OCI-M2 (cell line): ENCODE results near the gene JAKMIP2.

Experiments used
- DNase-seq: peaks from one replicate; lab custom pipeline; 2025; ENCODE audit not compliant: unreplicated experiment; lab: John Stamatoyannopoulos, UW

Gene JAKMIP2

GRCh38 chr5:147704544-147704943 lies 78.0 kb downstream of the JAKMIP2 start:
- DNase-seq, result no peak

DNA sequence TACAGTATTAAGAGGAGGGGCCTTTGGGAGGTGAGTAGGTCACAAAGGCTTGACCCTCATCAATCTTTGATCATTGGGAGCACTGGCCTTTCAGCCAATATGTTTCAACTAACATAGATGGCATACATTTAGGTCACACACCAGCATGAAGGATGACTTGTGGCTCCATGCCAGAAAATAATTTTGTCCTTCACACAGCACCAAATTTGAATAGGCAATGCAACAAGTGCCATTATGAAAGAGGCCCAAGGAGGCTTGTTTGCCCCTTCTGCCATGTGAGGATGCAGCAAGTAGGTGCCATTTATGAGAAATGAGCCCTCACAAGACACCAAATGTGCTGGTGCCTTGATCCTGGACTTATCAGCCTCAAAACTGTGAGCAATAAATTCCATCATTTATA lies 81.1 kb downstream of the JAKMIP2 start:
- no peak for DNase-seq

- DNase-seq, result no peak
Observed at GRCh38 chr5:147699496-147700088, 82.9 kb downstream of the JAKMIP2 start.

GRCh38 chr5:147697380-147697779 lies 85.1 kb downstream of the JAKMIP2 start:
- no peak for DNase-seq

GRCh38 chr5:147694772-147695171 lies 87.8 kb downstream of the JAKMIP2 start:
- DNase-seq, result no peak

DNA sequence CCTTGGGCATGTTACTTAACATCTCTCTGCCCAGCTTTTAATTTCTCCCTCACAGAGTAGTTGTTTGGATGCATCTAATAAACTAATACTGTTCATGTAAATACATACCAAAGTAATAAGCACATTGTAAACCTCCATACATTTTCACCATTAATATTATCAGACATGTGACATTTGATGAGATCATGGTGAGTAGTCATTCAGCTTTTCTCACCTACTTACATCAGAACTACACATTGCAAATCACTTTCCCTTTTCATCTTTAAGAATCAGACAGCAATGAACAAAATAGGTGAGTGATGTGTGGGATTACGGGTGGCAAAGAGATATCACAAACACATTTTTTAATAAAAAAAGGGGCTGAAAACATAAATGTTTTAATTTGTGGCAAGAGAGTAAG lies 89.3 kb downstream of the JAKMIP2 start:
- DNase-seq, result no peak

DNA sequence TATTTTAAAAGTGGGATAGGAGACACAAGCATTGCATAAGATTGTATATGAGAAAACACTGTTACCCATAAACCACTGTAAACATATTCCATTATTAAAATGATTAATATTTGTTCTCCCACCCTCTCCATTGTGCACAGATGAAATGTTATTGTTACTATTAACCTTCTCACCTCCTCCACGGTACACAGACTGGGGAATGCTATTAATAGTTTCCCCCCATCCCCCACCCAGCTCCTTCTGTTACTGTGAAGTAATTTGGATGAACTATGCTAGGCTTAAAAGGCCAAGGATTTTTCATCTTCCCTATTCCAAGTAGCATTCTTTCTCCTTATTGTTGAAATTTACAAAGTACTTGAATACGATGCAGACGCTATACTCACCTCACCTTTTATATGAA lies 91.4 kb downstream of the JAKMIP2 start:
- DNase-seq, result no peak

DNA sequence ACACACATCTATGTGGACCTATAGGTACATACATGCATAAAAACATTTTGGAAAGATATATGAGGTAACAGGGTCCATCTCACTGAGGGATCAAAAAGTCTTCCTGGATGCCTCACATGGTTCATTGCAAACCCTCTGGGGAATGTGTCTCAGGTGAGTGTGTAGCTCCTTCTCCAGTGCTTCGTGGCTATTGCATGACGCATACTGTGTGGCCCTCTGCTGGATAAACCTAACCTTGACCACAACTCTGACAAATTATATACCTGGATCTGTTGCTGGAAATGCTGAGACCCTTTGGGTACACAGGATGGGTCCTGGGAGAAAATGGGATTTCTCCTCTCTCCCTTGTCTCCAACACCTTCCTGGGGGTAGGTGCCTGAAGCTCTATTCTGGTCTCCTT lies 91.9 kb downstream of the JAKMIP2 start:
- DNase-seq, result no peak

DNA sequence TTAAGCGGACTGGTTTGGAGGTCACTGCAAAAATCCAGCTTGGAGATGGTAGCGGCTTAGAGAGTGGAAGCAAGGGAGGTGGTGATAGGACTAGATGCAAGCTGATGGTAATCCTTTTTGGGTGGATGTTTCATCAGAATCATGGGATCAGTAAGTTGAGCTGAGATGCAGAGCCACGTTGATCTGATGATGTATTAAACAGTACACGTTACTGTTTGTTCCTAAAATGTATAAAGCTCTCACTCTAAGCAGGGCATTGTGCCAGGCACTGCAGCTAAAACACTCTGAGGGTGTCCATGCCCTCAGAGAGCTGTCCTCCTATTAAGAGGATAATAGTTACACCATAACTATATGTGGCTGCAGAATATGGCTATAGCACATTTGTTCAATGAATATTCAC lies 93.1 kb downstream of the JAKMIP2 start:
- no peak for DNase-seq

DNA sequence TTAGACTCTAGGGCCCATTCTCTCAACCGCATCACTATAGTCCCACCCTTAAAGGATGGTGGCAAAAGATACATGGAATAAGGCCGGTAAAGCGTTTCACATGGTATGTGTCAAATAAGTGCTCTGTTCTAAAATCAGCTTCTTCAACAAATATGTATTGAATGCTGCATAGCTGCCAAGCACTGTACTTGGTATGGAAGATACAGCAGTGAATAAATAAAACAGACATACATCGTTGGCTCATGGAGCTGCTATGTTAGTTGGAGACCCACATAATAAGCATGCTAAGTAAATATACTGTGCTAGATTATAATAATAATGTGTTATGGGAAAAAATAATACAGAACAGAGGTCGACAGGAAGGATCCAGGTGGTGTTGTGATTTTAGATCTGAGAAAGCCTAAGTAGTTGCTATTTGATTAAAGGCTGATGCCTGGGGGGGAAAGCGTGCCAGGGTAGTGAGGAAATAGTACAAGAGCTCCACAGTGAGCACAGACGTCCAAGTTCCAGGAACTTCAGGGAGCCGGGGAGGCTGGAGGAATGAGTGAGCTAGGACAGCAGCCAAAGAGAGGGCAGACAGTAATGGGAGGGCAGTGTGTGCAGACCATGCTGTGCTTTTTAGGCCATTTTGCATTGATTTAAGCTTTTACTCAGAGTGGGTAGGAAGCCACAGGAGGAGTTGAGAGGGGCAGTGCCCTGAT lies 93.7 kb downstream of the JAKMIP2 start:
- no peak for DNase-seq

DNA sequence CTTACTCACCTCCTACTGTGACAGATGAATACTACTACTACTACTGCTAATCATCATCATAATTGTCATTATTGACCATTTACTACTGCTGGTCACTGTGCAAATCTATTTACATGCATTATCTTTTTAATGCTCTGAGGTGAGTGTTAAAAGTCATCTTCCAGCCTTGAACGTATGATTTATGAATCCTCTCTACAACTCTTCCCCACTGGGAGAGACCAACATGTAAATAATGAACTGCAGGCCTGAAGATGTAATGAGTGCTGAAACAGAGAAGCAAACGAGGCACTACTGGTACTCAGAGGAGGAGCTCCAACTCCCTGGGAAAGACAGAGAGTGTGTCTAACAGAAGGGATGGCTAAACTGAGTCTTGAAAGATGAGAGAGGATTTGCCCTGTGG lies 95.4 kb downstream of the JAKMIP2 start:
- no peak for DNase-seq

DNA sequence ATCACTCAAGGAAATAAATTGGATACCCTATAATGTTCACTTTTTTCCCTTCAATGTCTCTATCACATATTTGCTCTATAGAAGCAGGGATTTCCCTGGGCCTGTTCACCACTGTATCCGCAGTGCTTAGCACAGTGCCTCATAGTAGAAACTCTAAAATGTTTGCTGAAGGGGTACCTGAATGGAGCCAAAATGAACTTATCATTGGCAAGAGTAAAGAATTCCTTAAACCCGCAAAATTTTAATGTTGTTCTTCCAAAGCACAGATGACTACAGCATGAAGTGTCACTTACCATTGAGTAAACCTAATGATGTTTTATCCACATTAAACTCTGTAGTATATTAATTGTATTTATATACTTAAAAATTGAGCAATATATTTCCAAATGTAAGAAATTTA lies 96.1 kb downstream of the JAKMIP2 start:
- DNase-seq, result no peak

- DNase-seq, result no peak
Observed at GRCh38 chr5:147685993-147686392, 96.5 kb downstream of the JAKMIP2 start.

DNA sequence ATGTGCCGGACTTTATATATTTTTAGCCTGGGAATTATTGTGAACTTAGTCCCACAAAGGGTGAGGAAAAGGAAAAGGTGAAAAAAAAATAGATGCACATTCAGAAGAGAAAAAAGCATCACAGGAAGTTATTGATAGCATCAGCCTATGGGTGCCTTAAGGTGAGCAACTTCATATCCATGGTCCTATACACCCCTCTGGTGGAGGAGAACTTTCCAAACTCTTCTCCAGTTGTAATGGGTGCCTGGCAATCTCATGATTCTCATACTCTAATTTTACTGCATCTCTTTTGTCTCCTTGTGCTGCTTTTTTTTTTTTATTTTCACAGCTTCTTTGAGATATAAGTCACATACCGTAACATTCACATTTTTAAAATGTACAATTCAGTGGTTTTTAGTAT lies 107.4 kb downstream of the JAKMIP2 start:
- no peak for DNase-seq

DNA sequence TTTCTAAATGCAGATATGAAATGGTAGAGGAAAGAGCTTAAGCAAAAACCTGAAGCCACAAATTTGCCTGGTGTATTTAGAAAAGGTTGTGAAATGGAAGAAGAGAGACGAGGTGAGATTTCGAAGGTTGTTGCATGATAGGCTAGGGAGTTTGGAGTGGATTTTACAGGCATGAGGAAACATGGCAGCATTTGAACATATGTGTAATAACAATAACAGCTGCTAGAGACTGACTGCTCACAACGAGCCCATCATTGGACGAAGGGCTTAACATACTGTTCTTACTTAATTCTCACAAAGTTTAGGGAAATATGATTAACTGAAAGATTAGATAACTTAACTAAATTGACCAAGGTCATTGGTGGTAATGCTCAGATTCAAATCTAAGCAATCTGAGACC lies 108.1 kb downstream of the JAKMIP2 start:
- DNase-seq, result no peak

DNA sequence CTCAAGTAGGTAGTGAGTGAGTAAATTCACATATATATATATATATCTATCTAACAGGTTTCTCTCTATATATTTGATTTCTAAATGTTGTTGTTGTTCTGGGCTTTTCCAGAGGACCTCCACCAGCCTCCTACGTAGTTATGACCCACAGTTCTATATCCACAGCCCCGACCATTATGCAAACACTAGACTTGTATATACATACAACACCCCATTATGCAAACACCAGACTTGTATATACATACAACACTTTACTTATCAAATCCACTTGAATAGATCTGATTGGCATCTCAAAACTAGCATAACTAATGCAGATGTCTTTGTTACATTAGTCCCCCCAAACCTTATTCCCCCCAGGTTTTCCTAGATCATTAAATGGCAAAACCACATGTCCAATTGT lies 108.7 kb downstream of the JAKMIP2 start:
- no peak for DNase-seq

DNA sequence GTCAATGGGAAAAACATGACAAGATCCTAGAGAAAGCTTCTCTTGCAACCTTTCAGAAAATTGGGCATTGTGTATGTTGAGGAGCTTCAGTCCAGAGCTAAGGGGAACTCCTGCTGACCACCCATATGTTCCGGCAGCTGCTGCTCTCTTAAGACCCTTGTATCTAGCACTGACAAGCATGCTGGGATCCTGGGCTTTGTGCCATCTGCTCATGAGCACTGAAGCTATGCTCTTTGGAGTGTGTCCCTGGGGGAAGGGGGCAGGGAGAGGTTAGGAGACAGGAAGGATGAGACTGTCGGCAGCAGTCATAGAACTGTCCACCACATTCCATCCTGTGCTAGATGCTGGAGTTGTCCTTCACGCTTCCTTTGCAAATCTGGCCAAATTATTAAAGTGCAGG lies 109.3 kb downstream of the JAKMIP2 start:
- no peak for DNase-seq

DNA sequence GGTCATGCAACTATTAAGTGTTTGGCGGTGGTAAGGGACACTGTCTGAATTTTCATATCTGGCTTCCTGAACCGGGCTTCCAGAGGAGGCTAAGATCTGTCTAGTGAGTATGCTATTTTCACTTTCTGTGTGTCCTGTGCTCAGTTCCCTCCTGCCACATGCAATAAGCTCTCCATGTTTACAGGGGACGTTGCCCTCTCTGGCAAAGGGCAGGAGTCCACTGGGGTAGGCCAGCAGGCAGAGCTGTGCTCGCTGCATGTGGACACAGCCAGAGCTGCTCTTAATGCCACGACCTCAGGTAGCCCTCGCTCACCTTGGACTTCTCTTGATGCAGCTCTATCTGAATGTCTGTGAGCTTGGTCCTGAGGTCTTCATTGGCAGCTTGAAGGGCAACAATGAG lies 111.2 kb downstream of the JAKMIP2 start:
- DNase-seq, result no peak

DNA sequence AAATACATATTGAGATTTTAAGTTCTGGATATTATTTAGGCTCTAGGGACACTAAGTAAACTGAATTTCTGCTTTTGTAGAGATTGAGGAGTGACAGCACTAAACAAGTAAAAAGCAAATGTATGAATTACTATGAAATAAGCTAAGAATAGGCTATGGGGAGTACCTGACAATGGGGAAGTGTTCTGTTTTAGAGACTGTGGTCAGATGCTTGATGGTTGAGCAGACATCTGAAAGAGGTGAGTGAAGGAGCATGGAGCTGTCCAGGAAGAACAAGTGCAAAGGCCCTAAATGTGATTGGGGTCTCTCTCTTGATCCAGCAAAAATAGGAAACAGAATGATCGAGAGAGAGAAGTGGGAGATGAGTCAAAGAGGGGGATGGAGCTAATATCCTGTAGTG lies 111.7 kb downstream of the JAKMIP2 start:
- no peak for DNase-seq

DNA sequence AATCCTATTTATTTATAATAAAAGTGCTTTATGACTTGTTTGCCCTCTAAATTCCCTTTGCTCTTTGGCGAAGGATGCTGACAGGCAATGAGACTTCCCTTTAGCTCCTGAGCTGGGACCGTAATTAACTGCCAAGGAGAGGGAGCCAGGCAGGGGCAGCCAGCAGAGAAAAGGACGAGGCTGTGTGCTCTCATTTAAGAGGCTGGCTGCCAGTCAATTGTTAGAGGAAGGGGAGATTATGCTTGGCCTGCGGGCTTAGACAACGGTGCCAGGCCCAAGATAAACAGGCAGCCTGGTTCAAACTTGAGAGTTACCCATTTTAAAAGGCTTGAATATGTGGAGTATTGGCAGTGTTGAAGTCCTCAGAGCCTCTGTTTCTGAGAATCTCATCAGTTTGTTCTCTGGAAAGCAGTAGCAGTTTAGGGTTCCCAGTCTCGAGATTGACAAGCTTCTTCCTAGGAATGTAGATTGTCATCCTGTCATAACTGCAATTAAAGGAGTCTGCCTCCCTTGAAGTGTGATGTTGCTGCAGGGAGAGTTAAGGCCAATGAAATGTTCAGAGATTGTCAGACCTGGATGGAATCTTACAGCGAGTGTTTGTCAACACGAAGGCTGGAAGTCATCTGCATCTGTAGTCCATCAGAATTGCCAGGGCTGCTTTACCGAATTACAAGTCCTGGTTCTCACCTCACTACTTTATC lies 113.2 kb downstream of the JAKMIP2 start:
- DNase-seq, result no peak

- no peak for DNase-seq
Observed at GRCh38 chr5:147668385-147668784, 114.1 kb downstream of the JAKMIP2 start.

- DNase-seq, result no peak
Observed at GRCh38 chr5:147667363-147667762, 115.2 kb downstream of the JAKMIP2 start.

GRCh38 chr5:147666419-147666818 lies 116.1 kb downstream of the JAKMIP2 start:
- DNase-seq, result no peak
